LNCaP clone FGC (cell line): ENCODE data around the gene MVB12A.

Source experiments
- DNase-seq: peaks from one replicate; pipeline ENCODE4 v3.0.0-alpha.2; 2011; ENCODE audit warnings: low read depth
- H3K4me3 ChIP-seq: 2 replicates; pipeline ENCODE4 v1.5.1; 2011; ENCODE audit warnings: mild to moderate bottlenecking, low read depth, low read length, control low read depth
- CTCF ChIP-seq: IDR thresholded peaks from 2 replicates; pipeline ENCODE4 v1.5.1; 2012; ENCODE audit warnings: mild to moderate bottlenecking; ENCODE audit not compliant: control insufficient read depth, insufficient read depth; ENCODE audit errors: extremely low read depth

The MVB12A gene

DNA sequence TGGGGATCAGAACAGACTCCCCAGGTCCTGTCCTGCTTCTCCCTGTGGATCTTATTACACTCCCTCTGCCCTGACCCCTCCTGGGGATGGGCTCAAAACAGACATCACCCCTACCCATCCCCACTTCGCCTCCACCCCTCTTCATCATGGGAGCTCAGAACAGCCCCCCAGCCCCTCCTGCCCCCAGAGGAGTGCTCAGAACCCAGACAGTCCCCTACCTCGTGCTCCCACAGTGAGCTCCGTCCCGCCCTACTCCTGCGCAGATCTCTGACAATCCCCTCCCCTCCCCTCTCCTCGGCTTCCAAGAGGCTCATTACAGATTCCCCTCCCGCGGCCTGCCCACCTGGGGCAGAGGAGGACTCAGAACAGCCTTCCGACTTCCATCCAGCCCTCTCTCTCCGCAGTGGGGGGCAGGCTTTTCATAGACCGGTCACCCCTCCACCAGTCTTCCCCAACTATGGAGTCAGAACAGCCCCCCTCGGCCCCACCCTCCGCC is 34.8 kb downstream of the MVB12A start:
- no peak overlapping the region for H3K4me3 ChIP-seq
- TF ChIP-seq CTCF: no peak
- no peak for DNase-seq

- DNase-seq: no peak
- TF ChIP-seq CTCF: no peak
- no peak overlapping the region for H3K4me3 ChIP-seq
Observed at GRCh38 chr19:17455308-17456123, 35.7 kb downstream of the MVB12A start.

- no peak for TF ChIP-seq CTCF
- H3K4me3 ChIP-seq: no peak overlapping the region
- DNase-seq: no peak
Observed at GRCh38 chr19:17456127-17456526, 36.3 kb downstream of the MVB12A start.

DNA sequence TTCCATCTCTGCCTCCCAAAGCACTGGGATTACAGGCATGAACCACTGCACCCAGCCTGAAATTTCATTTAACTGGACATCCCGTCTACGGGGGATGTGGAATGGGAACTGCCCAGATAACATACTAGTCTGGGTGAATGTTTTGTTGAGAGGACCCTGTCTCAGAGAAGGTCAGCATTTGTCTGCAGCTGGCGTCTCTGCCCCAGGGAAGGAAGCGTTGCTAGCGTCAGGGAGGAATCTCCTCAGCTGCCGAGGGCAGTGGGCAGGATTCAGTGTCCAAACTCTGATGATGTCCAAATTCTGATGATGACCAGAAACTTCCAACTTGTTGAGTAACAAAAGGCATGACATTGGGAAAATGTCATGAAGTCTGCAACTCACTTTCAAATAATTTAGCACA is 37.8 kb downstream of the MVB12A start:
- TF ChIP-seq CTCF: no peak
- no peak overlapping the region for H3K4me3 ChIP-seq
- DNase-seq: no peak

- no peak for DNase-seq
- no peak overlapping the region for H3K4me3 ChIP-seq
- no peak for TF ChIP-seq CTCF
Observed at GRCh38 chr19:17458970-17459369, 39.1 kb downstream of the MVB12A start.

- no peak for DNase-seq
- TF ChIP-seq CTCF: no peak
- H3K4me3 ChIP-seq: no peak within 1 kb of the TSS
Observed at GRCh38 chr19:17460372-17461230, 40.8 kb downstream of the MVB12A start, which contains the start of gene NXNL1. TSS of gene NXNL1 (minus strand) at chr19:17460926. CDS start at chr19:17460869, 57 bp downstream.
